Panc1 (cell line): Measurements from ENCODE around the gene IL20RB. TPM values are rescaled to one million over a fixed set of nuclear protein-coding genes. Genes with fewer than 3 reads are reported as not detected.

Source experiments
- ATAC-seq: fragments of 200-7000 bp; cut with Tn5 transposase; 2 replicates; pipeline ENCODE4 v1.9.1; 2020; ENCODE audit warnings: mild to moderate bottlenecking, moderate library complexity
- BruUV-seq: library from RNA; stranded (reverse); fragments of 400-500 nt; replicated peaks from 2 replicates; lab custom pipeline; 2021; lab: Mats Ljungman, UMichigan
- CTCF ChIA-PET: fragments of 300-600 bp; sonication (Branson Sonifier 250); formaldehyde crosslinking; loops from one replicate; lab custom pipeline; 2022; ENCODE audit warnings: antibody characterized with exemption; lab: Charles Lee
- POLR2A ChIA-PET: fragments of 300-600 bp; sonication (Branson Sonifier 250); formaldehyde crosslinking; loops from one replicate; lab custom pipeline; 2022; ENCODE audit warnings: antibody characterized with exemption; lab: Charles Lee
- DNase-seq: peaks from one replicate; pipeline ENCODE4 v3.0.0-alpha.2; 2010; ENCODE audit warnings: low read depth, low spot score
- H3K27ac ChIP-seq: 2 replicates; pipeline ENCODE4 v1.5.1; 2011; ENCODE audit warnings: mild to moderate bottlenecking, low read length, inconsistent platforms
- H3K27me3 ChIP-seq: fragments of 200-500 bp; sonication (Bioruptor generic); 2 replicates; pipeline ENCODE4 v1.6.0; 2014; ENCODE audit warnings: low read length, inconsistent platforms; ENCODE audit not compliant: control insufficient read depth, insufficient read depth
- H3K36me3 ChIP-seq: fragments of 200-500 bp; sonication (Bioruptor generic); 2 replicates; pipeline ENCODE4 v1.5.1; 2014; ENCODE audit warnings: inconsistent platforms, mild to moderate bottlenecking, low read length, moderate library complexity; ENCODE audit not compliant: control insufficient read depth, insufficient read depth
- H3K4me1 ChIP-seq: 2 replicates; pipeline ENCODE4 v1.5.1; 2011; ENCODE audit warnings: inconsistent platforms, mild to moderate bottlenecking, low read length, moderate library complexity; ENCODE audit not compliant: control insufficient read depth, insufficient read depth
- H3K4me3 ChIP-seq, 2 experiments: 2 replicates each; pipeline ENCODE4 v1.5.1; 2011 to 2012; ENCODE audit warnings: low read depth in 2 of 2, low read length in 2 of 2, mild to moderate bottlenecking in 2 of 2, inconsistent platforms in 1 of 2, moderate library complexity in 1 of 2
- H3K9me3 ChIP-seq: fragments of 200-500 bp; sonication (Bioruptor generic); 2 replicates; pipeline ENCODE4 v1.5.1; 2014; ENCODE audit warnings: low read depth, mild to moderate bottlenecking, inconsistent platforms, low read length, moderate library complexity; ENCODE audit not compliant: control insufficient read depth, insufficient read depth
- POLR2AphosphoS5 ChIP-seq: IDR thresholded peaks from 2 replicates; pipeline ENCODE4 v1.6.1; 2012; ENCODE audit warnings: mild to moderate bottlenecking, low read depth, low read length, moderate library complexity
- SIN3A ChIP-seq: IDR thresholded peaks from 2 replicates; pipeline ENCODE4 v1.6.1; 2012; ENCODE audit warnings: low read depth, mild to moderate bottlenecking, low read length, moderate library complexity, borderline replicate concordance; ENCODE audit not compliant: insufficient read depth
- TCF7L2 ChIP-seq: IDR thresholded peaks from 2 replicates; pipeline ENCODE4 v1.6.1; 2011; ENCODE audit warnings: mild to moderate bottlenecking, low read depth, low read length, inconsistent platforms
- in situ Hi-C: cut with HindIII; loops from 2 replicates; pipeline ENCODE4 v1.10.0; 2016; ENCODE audit warnings: low sequenced_read_pairs, low pct_unique_long_range_greater_than_20kb
- intact Hi-C: fragments of 100-400 bp; cut with micrococcal nuclease; formaldehyde crosslinking; loops from one replicate; pipeline ENCODE4 v1.10.0; 2022; ENCODE audit not compliant: unreplicated experiment
- total RNA-seq: library from RNA; stranded (reverse); gene quantifications from one replicate; pipeline ENCODE4 v1.2.1, GENCODE V29; 2021; ENCODE audit not compliant: unreplicated experiment
- TF ChIP-seq, protein P1 (sequence below): fragments of 450-650 bp; IDR thresholded peaks from 2 replicates; pipeline ENCODE4 v1.5.1; 2017; ENCODE audit warnings: mild to moderate bottlenecking
- TF ChIP-seq, protein P2 (sequence below), 2 experiments: IDR thresholded peaks; 2 replicates each; pipeline ENCODE4 v1.6.1; 2011 to 2012; ENCODE audit warnings: low read depth in 2 of 2, control low read depth in 1 of 2, low read length in 1 of 2, mild to moderate bottlenecking in 1 of 2, moderate library complexity in 1 of 2; ENCODE audit not compliant: insufficient read depth in 1 of 2

IL20RB gene
- total RNA-seq, 1 experiment from 2014 or later = 1.7 TPM

DNA sequence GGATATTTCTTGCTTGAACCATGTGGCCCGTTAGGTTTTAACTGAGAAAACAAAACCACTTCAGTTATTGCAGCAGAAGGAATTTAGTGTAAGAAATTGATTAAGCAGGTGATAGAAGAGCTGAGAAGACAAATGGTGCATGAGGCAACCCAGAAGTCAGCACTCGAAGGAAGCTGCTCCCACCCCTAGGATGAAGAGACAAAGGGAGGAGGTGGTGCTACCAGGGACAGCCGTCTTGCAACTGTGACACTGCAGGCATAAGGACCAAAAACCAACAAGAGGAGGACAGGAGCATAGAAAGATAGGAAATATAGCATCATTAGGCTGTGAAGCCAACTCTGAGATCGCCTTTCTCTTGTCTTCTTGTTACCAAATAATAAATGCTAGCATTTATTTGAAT lies 89.0 kb downstream of the IL20RB start:
- no TSS peak for BruUV-seq
- Histone ChIP-seq H3K27ac (no peak overlapping the region), H3K4me3 (no peak overlapping the region), H3K9me3 (no peaks in the 10 kb centered on the region), H3K27me3 (peaks cover 11% of the 10 kb centered on the region), H3K4me1 (no peaks in the 10 kb centered on the region), H3K36me3 (no peaks in the 10 kb centered on the region)
- in situ Hi-C loops (no loop called here), intact Hi-C loops (no loop called here)
- no peak for DNase-seq
- ChIA-PET POLR2A (no interaction called here), CTCF (no interaction called here)
- TF ChIP-seq SIN3A = no peak
- TF ChIP-seq, protein P1, sequence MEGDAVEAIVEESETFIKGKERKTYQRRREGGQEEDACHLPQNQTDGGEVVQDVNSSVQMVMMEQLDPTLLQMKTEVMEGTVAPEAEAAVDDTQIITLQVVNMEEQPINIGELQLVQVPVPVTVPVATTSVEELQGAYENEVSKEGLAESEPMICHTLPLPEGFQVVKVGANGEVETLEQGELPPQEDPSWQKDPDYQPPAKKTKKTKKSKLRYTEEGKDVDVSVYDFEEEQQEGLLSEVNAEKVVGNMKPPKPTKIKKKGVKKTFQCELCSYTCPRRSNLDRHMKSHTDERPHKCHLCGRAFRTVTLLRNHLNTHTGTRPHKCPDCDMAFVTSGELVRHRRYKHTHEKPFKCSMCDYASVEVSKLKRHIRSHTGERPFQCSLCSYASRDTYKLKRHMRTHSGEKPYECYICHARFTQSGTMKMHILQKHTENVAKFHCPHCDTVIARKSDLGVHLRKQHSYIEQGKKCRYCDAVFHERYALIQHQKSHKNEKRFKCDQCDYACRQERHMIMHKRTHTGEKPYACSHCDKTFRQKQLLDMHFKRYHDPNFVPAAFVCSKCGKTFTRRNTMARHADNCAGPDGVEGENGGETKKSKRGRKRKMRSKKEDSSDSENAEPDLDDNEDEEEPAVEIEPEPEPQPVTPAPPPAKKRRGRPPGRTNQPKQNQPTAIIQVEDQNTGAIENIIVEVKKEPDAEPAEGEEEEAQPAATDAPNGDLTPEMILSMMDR = no peak
- TF ChIP-seq TCF7L2 = no peak
- TF ChIP-seq, protein P2, sequence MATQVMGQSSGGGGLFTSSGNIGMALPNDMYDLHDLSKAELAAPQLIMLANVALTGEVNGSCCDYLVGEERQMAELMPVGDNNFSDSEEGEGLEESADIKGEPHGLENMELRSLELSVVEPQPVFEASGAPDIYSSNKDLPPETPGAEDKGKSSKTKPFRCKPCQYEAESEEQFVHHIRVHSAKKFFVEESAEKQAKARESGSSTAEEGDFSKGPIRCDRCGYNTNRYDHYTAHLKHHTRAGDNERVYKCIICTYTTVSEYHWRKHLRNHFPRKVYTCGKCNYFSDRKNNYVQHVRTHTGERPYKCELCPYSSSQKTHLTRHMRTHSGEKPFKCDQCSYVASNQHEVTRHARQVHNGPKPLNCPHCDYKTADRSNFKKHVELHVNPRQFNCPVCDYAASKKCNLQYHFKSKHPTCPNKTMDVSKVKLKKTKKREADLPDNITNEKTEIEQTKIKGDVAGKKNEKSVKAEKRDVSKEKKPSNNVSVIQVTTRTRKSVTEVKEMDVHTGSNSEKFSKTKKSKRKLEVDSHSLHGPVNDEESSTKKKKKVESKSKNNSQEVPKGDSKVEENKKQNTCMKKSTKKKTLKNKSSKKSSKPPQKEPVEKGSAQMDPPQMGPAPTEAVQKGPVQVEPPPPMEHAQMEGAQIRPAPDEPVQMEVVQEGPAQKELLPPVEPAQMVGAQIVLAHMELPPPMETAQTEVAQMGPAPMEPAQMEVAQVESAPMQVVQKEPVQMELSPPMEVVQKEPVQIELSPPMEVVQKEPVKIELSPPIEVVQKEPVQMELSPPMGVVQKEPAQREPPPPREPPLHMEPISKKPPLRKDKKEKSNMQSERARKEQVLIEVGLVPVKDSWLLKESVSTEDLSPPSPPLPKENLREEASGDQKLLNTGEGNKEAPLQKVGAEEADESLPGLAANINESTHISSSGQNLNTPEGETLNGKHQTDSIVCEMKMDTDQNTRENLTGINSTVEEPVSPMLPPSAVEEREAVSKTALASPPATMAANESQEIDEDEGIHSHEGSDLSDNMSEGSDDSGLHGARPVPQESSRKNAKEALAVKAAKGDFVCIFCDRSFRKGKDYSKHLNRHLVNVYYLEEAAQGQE (IDR thresholded peaks at IDR 0.05; ENCODE audit: insufficient read depth in 1 of 2, low read depth in 2 of 2, low read length in 1 of 2) = no peak
- TF ChIP-seq POLR2AphosphoS5 = no peak
- no peak for ATAC-seq

DNA sequence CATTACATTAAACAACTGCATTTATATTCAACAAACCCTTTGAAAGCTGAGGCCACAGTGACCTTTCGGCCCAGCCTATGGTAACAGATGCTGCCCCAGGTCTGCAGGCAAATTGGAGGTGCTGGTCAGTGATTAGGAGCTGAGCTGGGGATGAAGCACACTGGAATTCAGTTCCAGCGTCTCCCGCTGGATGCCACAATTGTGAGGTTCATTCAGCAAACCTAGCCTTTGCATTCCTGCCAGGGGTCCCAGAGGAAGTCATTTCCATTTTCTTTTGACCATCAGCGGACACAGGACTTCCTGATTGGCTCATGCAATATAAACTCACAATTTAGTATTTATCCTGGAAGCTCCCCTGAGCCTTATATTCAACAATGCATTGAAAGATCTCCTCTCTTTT lies 89.5 kb downstream of the IL20RB start:
- POLR2A ChIA-PET = no interaction called here
- Histone ChIP-seq H3K27ac (no peak overlapping the region), H3K9me3 (no peaks in the 10 kb centered on the region), H3K4me1 (no peaks in the 10 kb centered on the region), H3K27me3 (peaks cover 10% of the 10 kb centered on the region), H3K4me3 (no peak overlapping the region), H3K36me3 (no peaks in the 10 kb centered on the region)
- ATAC-seq = no peak
- CTCF ChIA-PET = no interaction called here
- TF ChIP-seq POLR2AphosphoS5 = no peak
- TF ChIP-seq, protein P2 (IDR thresholded peaks at IDR 0.05; ENCODE audit: insufficient read depth in 1 of 2, low read depth in 2 of 2, low read length in 1 of 2) = no peak
- TF ChIP-seq SIN3A = no peak
- intact Hi-C loops = no loop called here
- DNase-seq = no peak
- no TSS peak for BruUV-seq
- in situ Hi-C loops = no loop called here
